Kidney (tissue), 14 donors: Measurements from ENCODE around the gene CCDC34. TPM values are rescaled to one million over a fixed set of nuclear protein-coding genes. Genes with fewer than 3 reads are reported as not detected.
"Not testable (repeated sequence)": the region's sequence is repeated elsewhere in the genome, so short reads cannot be mapped to it uniquely, and the experiment has no call there.

Experiments used
- DNase-seq, 5 donors: peaks; one replicate each; pipeline ENCODE4 v3.0.0-alpha.2; 2013 to 2020
- FAIRE-seq: peaks from 2 replicates; lab custom pipeline; 2012; peaks lifted over from hg19 to GRCh38; lab: Jason Lieb, UNC
- H3K27ac ChIP-seq, 2 donors: one replicate each; pipeline ENCODE4 v1.7.0; 2013; ENCODE audit warnings: low read depth in 2 of 2, low read length in 2 of 2, inconsistent platforms in 1 of 2
- H3K27me3 ChIP-seq: one replicate; pipeline ENCODE4 v1.7.1; 2013; ENCODE audit warnings: low read length, inconsistent platforms; ENCODE audit not compliant: control insufficient read depth, insufficient read depth
- H3K36me3 ChIP-seq, 3 donors: one replicate each; pipeline versions ENCODE4 v1.7.0 to v1.7.1; 2013; ENCODE audit warnings: low read length in 3 of 3, control low read depth in 1 of 3, inconsistent platforms in 1 of 3; ENCODE audit not compliant: insufficient read depth in 3 of 3, control insufficient read depth in 2 of 3
- H3K4me1 ChIP-seq, 3 donors: one replicate each; pipeline versions ENCODE4 v1.7.0 to v1.7.1; 2013; ENCODE audit warnings: low read length in 3 of 3, inconsistent platforms in 1 of 3, low read depth in 1 of 3; ENCODE audit not compliant: control insufficient read depth in 2 of 3, insufficient read depth in 2 of 3
- H3K4me3 ChIP-seq, 3 donors: one replicate each; pipeline versions ENCODE4 v1.7.0 to v1.8.1; 2013; ENCODE audit warnings: low read length in 3 of 3, control low read depth in 1 of 3, inconsistent platforms in 1 of 3
- H3K9ac ChIP-seq, 3 donors: one replicate each; pipeline versions ENCODE4 v1.7.0 to v1.7.1; 2013; ENCODE audit warnings: low read length in 3 of 3, control low read depth in 1 of 3, inconsistent platforms in 1 of 3
- H3K9me3 ChIP-seq, 3 donors: one replicate each; pipeline versions ENCODE4 v1.7.0 to v1.7.1; 2013; ENCODE audit warnings: low read length in 3 of 3, control low read depth in 1 of 3, inconsistent platforms in 1 of 3; ENCODE audit not compliant: control insufficient read depth in 2 of 3, insufficient read depth in 1 of 3
- CTCF ChIP-seq: IDR thresholded peaks from 3 replicates; pipeline ENCODE4 v1.5.1; 2012; ENCODE audit warnings: mild to moderate bottlenecking, moderate library complexity, borderline replicate concordance; ENCODE audit not compliant: insufficient read depth; ENCODE audit errors: extremely low read depth
- intact Hi-C: fragments of 100-400 bp; cut with DNase I; formaldehyde crosslinking; loops from one replicate; pipeline ENCODE4 v1.11.1; 2022
- polyA plus RNA-seq: library from polyadenylated mRNA; stranded (reverse); fragments of 350-450 nt; fragmentation: Illumina TruSeq; extraction: RNeasy Lipid Tissue Mini Kit (QIAGEN cat#74804); gene quantifications from one replicate; pipeline ENCODE4 v1.2.3, GENCODE V29; 2014; ENCODE audit warnings: low read depth, low replicate concordance; ENCODE audit not compliant: insufficient read depth
- total RNA-seq: library from RNA; stranded (reverse); fragmentation: NEBNext Ultra II Directional; extraction: Animal tissue kit (Norgen Biotek cat#: 25700); gene quantifications from one replicate; pipeline ENCODE4 v1.2.1, GENCODE V29; 2021
- donor health status: control.
- donor health status: control.
- donor health status: control.
- donor health status: control.
- donor health status: control.
- donor health status: DM: yes; HTN: yes; CAD: no.
- donor health status: Normal renal cell carcinoma (clear cell type).

CCDC34 gene
- total and polyA plus RNA-seq, 2 donors from 2014 or later, result 5.4 to 6.0 TPM

GRCh38 chr11:27329867-27330632, 33.0 kb downstream of the CCDC34 start:
- H3K9ac ChIP-seq, result no peak overlapping the region
- no peak for TF ChIP-seq CTCF
- FAIRE-seq (no peak), DNase-seq (no peak)
- H3K4me1 ChIP-seq, result no peaks in the 10 kb centered on the region
- no peak overlapping the region for H3K4me3 ChIP-seq
- intact Hi-C loops, result no loop called here
- no peaks in the 10 kb centered on the region for H3K9me3 ChIP-seq
- no peak overlapping the region for H3K27ac ChIP-seq
- H3K27me3 ChIP-seq, result no peaks in the 10 kb centered on the region
- H3K36me3 ChIP-seq, result no peaks in the 10 kb centered on the region

- H3K27me3 ChIP-seq, result no peaks in the 10 kb centered on the region
- TF ChIP-seq CTCF, result no peak
- H3K4me3 ChIP-seq, result no peak overlapping the region
- H3K9ac ChIP-seq, result no peak overlapping the region
- no peaks in the 10 kb centered on the region for H3K36me3 ChIP-seq
- FAIRE-seq (no peak), DNase-seq (peak in 2 of 5 donors; percentile 15 to 34)
- intact Hi-C loops, result no loop called here
- H3K27ac ChIP-seq, result no peak overlapping the region
- no peaks in the 10 kb centered on the region for H3K9me3 ChIP-seq
- H3K4me1 ChIP-seq, result no peaks in the 10 kb centered on the region
Measured at GRCh38 chr11:27328614-27329013, 34.4 kb downstream of the CCDC34 start.

GRCh38 chr11:27327064-27327463, 36.0 kb downstream of the CCDC34 start:
- intact Hi-C loops, DNase-seq, H3K27ac ChIP-seq, H3K36me3 ChIP-seq, H3K4me1 ChIP-seq, H3K27me3 ChIP-seq, H3K9me3 ChIP-seq, FAIRE-seq, H3K9ac ChIP-seq, H3K4me3 ChIP-seq: not testable (repeated sequence)

- FAIRE-seq, H3K9ac ChIP-seq, H3K36me3 ChIP-seq, H3K4me1 ChIP-seq, intact Hi-C loops, H3K9me3 ChIP-seq, H3K4me3 ChIP-seq, H3K27me3 ChIP-seq, H3K27ac ChIP-seq, DNase-seq: not testable (repeated sequence)
Measured at GRCh38 chr11:27322196-27322595, 40.8 kb downstream of the CCDC34 start.

GRCh38 chr11:27321340-27321739, 41.7 kb downstream of the CCDC34 start:
- H3K4me3 ChIP-seq, H3K9ac ChIP-seq, FAIRE-seq, H3K4me1 ChIP-seq, H3K27ac ChIP-seq, H3K9me3 ChIP-seq, DNase-seq, H3K36me3 ChIP-seq, H3K27me3 ChIP-seq, intact Hi-C loops: not testable (repeated sequence)
